PC-9 (cell line): ENCODE results near the gene ADRA2B.

Experiments
- CTCF ChIP-seq: fragments of 200-600 bp; sonication (generic); conservative IDR thresholded peaks from 2 replicates; pipeline ENCODE4 v1.6.1; 2017; ENCODE audit warnings: mixed run types, antibody characterized with exemption, mild to moderate bottlenecking, moderate library complexity
- EZH2 ChIP-seq: fragments of 200-600 bp; sonication (generic); IDR thresholded peaks from 2 replicates; pipeline ENCODE4 v1.8.0; 2017; ENCODE audit warnings: antibody characterized with exemption, low read depth

- no peak for TF ChIP-seq CTCF
- no peak for TF ChIP-seq EZH2
Observed at GRCh38 chr2:96100893-96101304, 15.5 kb downstream of the ADRA2B start.
